Activated CD8-positive, alpha-beta memory T cell treated with anti-CD3 and anti-CD28 coated beads, Interleukin-2, amount 50 U/mL, for 1 hour (primary cell): ENCODE results near the gene GRIK1.

Experiments used
- DNase-seq: peaks from one replicate; pipeline ENCODE4 v3.0.0-alpha.2; 2020; ENCODE audit errors: extremely low read depth

The GRIK1 gene

GRCh38 chr21:29787361-29787909 lies 152.4 kb downstream of the GRIK1 start:
- no peak for DNase-seq

GRCh38 chr21:29786496-29787360 lies 153.1 kb downstream of the GRIK1 start:
- DNase-seq: no peak

- DNase-seq: no peak
These were observed 162.6 kb downstream of the GRIK1 start for GRCh38 chr21:29777160-29777559.

- no peak for DNase-seq
These were observed 164.3 kb downstream of the GRIK1 start for GRCh38 chr21:29775462-29775861.

- DNase-seq: no peak
These were observed 168.2 kb downstream of the GRIK1 start for GRCh38 chr21:29771491-29772066.

- no peak for DNase-seq
These were observed 176.1 kb downstream of the GRIK1 start for GRCh38 chr21:29763674-29764073.

GRCh38 chr21:29762570-29763082 lies 177.2 kb downstream of the GRIK1 start:
- no peak for DNase-seq

GRCh38 chr21:29753216-29753615 lies 186.6 kb downstream of the GRIK1 start:
- no peak for DNase-seq

- DNase-seq: no peak
These were observed 188.2 kb downstream of the GRIK1 start for GRCh38 chr21:29751473-29752185.

GRCh38 chr21:29749957-29750356 lies 189.8 kb downstream of the GRIK1 start:
- DNase-seq: no peak

- no peak for DNase-seq
These were observed 190.6 kb downstream of the GRIK1 start for GRCh38 chr21:29749223-29749622.

- DNase-seq: no peak
These were observed 191.2 kb downstream of the GRIK1 start for GRCh38 chr21:29748391-29749167.

GRCh38 chr21:29741761-29742160 lies 198.0 kb downstream of the GRIK1 start:
- no peak for DNase-seq

GRCh38 chr21:29739176-29739575 lies 200.6 kb downstream of the GRIK1 start:
- DNase-seq: no peak

- no peak for DNase-seq
These were observed 201.1 kb downstream of the GRIK1 start for GRCh38 chr21:29738730-29739129.

GRCh38 chr21:29737186-29737585 lies 202.6 kb downstream of the GRIK1 start:
- DNase-seq: no peak

- DNase-seq: no peak
These were observed 209.5 kb downstream of the GRIK1 start for GRCh38 chr21:29730281-29730680.

- no peak for DNase-seq
These were observed 213.8 kb downstream of the GRIK1 start for GRCh38 chr21:29726044-29726443.

GRCh38 chr21:29725025-29725736 lies 214.6 kb downstream of the GRIK1 start:
- no peak for DNase-seq

- DNase-seq: no peak
These were observed 217.8 kb downstream of the GRIK1 start for GRCh38 chr21:29721964-29722363.

- DNase-seq: no peak
These were observed 218.6 kb downstream of the GRIK1 start for GRCh38 chr21:29721221-29721620.
